ENCODE data around the gene MZT2B.
"Not testable (repeated sequence)": the region's sequence is repeated elsewhere in the genome, so short reads cannot be mapped to it uniquely, and the experiment has no call there.

The MZT2B gene, protein sequence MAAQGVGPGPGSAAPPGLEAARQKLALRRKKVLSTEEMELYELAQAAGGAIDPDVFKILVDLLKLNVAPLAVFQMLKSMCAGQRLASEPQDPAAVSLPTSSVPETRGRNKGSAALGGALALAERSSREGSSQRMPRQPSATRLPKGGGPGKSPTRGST

DNA sequence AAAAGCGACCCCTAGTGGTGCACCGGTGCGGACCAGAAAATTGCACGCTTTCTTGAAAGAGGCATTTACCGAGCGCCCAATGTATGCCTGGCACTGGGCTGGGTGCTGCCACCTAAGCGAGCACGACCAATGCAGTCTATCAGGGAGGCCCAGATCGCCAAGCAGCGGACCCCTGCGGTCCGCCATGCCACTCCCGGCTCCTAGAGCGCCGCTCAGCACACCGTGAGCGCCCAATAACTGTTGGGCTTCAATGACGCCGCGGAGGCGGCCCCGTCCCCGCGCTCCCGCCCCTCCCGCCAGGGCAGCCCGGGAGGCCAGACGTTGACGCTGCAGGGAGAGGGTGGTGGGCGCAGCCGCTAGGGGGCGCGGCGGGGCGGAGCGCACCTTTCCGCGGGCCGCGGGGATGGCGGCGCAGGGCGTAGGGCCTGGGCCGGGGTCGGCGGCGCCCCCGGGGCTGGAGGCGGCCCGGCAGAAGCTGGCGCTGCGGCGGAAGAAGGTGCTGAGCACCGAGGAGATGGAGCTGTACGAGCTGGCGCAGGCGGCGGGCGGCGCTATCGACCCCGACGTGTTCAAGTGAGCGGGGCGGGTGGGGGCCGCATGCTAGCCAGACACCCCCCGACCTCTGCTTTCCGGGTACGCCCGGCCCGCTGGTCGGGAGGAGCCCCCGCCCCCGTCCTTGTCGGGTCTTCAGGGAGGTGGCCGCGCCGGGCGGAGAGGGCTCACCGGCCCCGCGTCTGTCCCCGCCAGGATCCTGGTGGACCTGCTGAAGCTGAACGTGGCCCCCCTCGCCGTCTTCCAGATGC lies at the start of gene MZT2B:
MZT2B (plus strand) TSS at position 383 of the 803 bp plus-strand sequence; CDS start at position 404, 21 bp downstream.
- peak; percentile 71 for DNase-seq (ENCODE audit: low read depth)

- no peak for DNase-seq (ENCODE audit: low read depth)
These were observed 46.1 kb upstream of the MZT2B start for GRCh38 chr2:130135692-130136541.

- not testable (repeated sequence) for DNase-seq (ENCODE audit: low read depth)
These were observed 45.5 kb upstream of the MZT2B start for GRCh38 chr2:130136546-130136945.

- DNase-seq (ENCODE audit: low read depth): not testable (repeated sequence)
These were observed 44.9 kb upstream of the MZT2B start for GRCh38 chr2:130137118-130137517.

DNA sequence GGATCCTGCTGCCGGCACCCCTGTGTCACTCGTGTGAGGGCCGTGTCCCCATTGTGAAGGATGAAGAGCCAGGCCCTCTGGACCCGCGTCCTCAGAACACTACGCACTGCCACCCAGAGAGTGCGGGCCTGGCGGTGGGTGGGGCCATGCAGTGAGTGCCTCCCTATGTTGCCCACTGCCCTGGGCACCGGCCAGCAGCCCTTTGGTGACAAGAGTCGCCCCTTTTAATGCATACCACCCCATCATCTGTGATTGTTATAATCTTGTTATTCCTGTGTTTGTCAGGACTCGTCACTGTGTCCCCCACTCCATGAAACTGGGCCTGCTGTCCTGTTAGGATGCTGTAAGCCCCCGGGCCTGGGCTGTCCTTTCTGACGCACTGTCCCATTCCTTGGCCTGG lies 43.7 kb upstream of the MZT2B start:
- not testable (repeated sequence) for DNase-seq (ENCODE audit: low read depth)

GRCh38 chr2:130138841-130139251 lies 43.2 kb upstream of the MZT2B start:
- DNase-seq (ENCODE audit: low read depth): not testable (repeated sequence)

- not testable (repeated sequence) for DNase-seq (ENCODE audit: low read depth)
These were observed 42.5 kb upstream of the MZT2B start for GRCh38 chr2:130139331-130140280.

DNA sequence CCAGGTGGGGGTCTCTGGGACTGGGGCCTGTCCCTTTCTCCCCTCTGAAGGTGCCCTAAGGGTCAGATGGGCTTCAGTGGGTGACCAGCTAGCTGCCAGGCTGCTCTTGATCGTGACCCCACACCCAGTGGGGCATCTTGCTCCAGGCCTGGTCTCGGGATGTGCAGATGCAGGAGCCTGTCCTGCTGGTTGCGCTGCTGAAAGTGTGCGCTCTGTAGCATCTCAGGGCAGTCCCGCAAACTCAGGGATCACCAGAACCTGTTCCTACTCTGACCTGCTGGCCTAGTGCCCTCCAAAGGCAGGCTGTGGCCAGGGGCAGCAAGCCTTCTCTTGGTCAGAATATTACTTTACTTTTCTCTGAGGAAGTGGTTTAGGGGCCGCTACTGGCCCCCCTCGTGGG lies 41.5 kb upstream of the MZT2B start:
- DNase-seq (ENCODE audit: low read depth): not testable (repeated sequence)

DNA sequence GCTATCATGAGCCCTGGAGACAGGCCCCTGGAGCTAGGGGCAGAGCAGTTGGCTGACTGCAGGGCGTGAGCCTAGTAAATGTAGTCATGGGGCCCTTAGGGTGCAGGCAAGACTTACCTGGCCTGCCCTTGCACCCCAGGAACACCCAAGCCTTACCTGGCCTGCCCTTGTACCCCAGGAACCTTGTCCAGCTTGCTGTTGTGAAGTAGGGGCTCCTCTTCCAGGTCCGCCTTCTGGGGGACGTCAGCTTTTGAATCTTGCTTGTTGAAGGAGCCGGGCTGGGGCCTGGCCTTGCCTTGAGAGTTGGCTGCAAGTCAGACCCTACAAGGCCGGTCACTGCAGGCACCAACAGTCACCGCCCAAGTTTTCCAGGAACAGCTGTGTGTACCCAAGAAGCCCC lies 41.1 kb upstream of the MZT2B start:
- not testable (repeated sequence) for DNase-seq (ENCODE audit: low read depth)

DNA sequence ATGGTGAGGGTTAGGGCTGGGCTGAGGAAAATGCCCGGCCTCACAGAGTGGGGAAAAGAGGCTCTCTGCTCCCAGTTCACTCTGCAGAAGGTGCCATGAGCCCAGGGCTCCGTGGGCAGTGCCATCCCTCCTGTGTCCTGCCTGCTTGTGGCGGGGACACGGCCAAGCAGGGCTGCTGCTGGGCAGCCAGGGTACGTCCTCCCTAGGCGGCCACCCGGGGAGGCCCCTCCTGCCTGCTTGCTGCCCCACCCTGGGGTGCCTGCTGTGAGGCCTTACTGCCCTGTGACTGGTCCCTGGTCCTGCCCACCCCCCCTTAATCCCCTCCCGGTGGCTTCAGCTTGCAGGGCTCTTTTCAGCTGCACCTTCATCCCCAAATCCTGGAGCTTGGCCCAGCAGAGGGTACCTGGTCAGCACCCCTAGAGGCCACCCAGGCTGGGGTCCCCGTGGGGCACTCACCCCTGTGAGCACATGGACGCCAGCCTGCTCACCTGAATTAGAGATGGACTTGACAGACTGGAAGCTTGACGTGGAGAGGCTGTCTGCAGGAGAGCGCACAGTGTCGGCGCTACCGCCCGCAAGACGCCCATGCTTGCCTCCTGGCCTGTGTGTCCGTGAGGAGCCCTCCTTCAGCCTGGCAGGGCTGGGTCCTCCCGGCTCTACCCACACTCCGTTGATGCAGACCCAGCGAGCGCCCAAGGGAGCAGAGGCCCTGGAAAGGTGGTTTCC lies 40.3 kb upstream of the MZT2B start:
- DNase-seq (ENCODE audit: low read depth): not testable (repeated sequence)

DNA sequence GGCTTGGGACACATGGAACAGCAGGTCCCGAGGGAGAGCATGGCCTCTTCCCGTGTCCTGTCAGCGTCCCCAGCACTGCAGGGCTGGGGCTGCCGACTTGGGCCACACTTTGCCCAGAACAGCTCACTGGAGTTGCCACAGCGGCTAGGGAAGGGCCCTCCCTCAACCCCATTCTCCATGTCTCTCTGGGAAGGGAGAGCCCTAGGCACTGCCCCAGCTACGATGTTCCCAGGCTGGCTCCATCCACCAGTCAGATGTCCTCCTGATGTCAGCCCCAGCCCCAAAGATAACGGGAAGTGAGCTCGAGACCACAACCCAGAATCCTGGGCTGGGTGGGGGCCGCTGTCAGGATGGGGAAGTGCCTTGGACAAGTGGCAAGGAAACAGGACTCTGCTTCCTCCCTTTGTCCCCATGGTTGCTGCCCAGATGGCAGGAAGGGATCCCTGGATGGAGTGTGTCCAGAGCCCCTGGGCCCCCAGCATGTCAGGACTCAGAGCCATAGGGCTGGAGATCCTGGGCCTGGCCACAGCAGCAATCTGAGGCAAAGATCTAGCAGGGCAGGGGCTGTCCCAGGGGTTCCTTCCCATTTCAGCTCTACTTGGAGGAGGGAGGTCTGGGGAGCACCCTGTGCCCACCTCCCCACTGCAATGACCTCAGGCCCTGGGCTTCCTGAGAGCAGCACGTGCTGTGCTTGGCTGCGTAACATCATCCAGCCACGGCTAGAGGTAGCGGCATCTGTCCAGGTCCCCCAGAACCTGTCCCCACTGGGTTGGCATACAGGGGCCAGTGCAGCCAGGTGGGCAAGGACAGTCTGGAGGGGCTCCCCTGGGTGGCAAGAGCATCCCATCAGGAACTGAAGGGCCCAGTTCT lies 39.4 kb upstream of the MZT2B start:
- not testable (repeated sequence) for DNase-seq (ENCODE audit: low read depth)

- not testable (repeated sequence) for DNase-seq (ENCODE audit: low read depth)
These were observed 38.6 kb upstream of the MZT2B start for GRCh38 chr2:130143266-130144039.

GRCh38 chr2:130145006-130145414 lies 37.1 kb upstream of the MZT2B start, which contains the start of gene CCDC74B:
CCDC74B (minus strand) TSS chr2:130145112; CDS start chr2:130144996, 116 bp downstream.
- peak; percentile 9 for DNase-seq (ENCODE audit: low read depth)

DNA sequence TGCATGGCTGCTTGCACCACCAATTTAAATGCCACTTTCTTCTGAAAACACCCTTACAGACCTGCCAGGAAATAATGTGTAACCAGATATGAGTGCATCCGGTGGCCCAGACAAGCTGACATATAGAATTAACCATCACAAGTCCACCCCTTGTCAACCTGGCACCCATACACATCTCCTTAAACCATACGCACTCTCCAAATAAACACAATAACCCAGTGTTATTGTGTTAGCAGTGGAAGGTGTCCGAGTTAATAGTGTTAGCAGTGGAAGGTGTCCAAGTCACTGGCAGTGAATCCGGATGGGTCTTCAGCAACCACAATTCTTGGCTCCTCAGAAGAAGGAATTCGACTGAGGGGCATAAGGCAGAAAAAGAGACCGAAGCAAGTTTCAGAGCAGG lies 33.5 kb upstream of the MZT2B start:
- not testable (repeated sequence) for DNase-seq (ENCODE audit: low read depth)

GRCh38 chr2:130150181-130151144 lies 31.6 kb upstream of the MZT2B start:
- no peak for DNase-seq (ENCODE audit: low read depth)

GRCh38 chr2:130151145-130151512 lies 30.9 kb upstream of the MZT2B start:
- DNase-seq (ENCODE audit: low read depth): not testable (repeated sequence)

DNA sequence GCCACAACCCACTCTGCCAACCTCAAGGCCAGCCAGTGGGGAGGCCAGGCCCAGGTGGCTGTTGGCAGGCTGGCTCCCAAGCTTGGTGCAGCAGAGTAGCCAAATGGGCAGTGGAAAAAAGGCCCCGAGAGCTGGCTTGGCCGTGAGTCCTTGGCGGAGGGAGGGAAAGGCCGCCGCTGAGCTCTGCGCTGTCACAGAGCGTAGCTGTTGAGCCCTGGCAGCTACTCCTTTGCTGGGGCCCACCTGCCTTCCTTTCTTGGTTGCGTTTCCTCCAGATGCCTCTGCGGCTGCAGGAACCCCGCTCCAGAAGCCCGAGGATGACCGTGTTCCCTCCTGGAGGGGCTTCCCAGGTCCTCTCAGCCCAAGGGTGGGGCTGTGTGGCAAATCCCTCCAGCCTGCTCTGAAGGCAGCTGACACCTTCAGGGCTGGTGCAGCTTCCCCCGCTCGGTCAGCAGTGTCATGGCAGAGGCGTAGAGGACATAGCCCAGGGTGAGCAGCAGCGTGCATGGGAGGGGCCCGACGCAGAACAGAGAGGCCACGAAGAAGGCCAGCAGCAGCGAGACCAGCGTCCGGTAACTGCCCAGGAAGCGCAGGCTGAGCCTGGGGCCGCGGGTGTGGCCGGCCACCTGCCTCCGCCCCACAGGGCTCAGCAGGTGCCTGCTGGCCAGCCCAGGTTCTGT lies 29.8 kb upstream of the MZT2B start:
- not testable (repeated sequence) for DNase-seq (ENCODE audit: low read depth)
